Measurements from ENCODE around the gene RBPJ. TPM values are rescaled to one million over a fixed set of nuclear protein-coding genes. Genes with fewer than 3 reads are reported as not detected.

Gene RBPJ
- total RNA-seq, 1 experiment from 2014 or later: 53.8 TPM

DNA sequence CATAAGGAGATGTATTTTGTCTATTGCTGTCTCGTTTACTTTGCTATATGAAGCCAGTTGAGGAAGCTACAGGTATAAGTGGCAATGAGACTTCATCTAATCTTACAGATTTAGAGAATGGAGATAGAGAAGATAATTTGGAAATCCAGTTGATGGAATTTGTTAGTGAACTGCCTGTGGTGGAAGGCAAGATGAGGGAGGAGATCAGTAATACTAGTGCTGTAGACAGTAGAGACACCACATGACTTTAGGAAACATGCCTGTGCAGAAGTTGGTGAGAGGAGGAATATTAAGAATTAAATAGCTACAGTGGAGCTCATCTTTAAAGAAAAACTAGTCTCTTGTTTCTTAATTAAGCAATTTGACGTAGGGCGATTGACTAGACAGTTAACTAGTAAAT is 51.3 kb downstream of the RBPJ start:
- CTCF ChIA-PET: no interaction called here
- peaks cover 45% of the 10 kb centered on the region for H3K79me2 ChIP-seq (ENCODE audit: low read depth)
- no TSS peak for BruUV-seq (replicated peaks)

DNA sequence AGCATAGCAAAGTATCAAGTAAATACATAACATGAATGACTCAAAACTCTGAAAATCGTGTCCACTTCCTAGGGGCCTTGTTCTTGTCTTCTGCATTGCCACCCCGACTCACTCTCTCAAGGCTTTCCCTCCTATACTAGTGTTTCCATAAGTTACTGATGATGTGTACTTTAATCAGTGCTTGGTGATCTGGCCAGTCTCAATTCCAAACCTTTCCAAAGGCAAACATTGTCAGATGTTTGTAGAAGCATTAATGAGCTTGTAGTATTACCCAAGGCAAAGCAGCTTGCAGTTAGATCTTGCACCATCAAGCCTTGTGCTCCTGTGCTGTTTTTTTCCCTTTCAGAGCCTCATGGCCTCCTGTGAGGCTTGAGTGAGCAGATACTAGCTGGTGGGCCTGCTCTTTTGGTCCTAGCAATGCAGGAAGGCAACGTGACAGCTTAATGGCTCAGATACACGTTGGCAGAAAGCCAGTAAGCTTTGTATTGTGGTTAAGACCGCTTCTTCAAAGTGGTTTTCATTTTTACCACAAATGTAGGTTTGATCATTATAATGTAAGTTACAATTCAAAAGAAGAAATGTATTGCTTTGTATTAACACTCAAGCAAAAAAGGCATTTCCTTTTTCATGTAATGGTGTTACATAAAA is 51.8 kb downstream of the RBPJ start:
- H3K79me2 ChIP-seq (ENCODE audit: low read depth): peaks cover 51% of the 10 kb centered on the region
- no peaks in the 10 kb centered on the region for H3K36me3 ChIP-seq (ENCODE audit: low read depth)
- no peak overlapping the region for H3K4me3 ChIP-seq
- no peaks in the 10 kb centered on the region for H3F3A ChIP-seq (ENCODE audit: insufficient read depth, low read depth)
- peaks cover 3% of the 10 kb centered on the region; the same call in 1 of the 2 replicates for H4K20me1 ChIP-seq (ENCODE audit: insufficient read depth)
- no peaks in the 10 kb centered on the region for H3K9me2 ChIP-seq (ENCODE audit: insufficient read depth)
- CTCF ChIA-PET: no interaction called here
- TF ChIP-seq, protein P1, sequence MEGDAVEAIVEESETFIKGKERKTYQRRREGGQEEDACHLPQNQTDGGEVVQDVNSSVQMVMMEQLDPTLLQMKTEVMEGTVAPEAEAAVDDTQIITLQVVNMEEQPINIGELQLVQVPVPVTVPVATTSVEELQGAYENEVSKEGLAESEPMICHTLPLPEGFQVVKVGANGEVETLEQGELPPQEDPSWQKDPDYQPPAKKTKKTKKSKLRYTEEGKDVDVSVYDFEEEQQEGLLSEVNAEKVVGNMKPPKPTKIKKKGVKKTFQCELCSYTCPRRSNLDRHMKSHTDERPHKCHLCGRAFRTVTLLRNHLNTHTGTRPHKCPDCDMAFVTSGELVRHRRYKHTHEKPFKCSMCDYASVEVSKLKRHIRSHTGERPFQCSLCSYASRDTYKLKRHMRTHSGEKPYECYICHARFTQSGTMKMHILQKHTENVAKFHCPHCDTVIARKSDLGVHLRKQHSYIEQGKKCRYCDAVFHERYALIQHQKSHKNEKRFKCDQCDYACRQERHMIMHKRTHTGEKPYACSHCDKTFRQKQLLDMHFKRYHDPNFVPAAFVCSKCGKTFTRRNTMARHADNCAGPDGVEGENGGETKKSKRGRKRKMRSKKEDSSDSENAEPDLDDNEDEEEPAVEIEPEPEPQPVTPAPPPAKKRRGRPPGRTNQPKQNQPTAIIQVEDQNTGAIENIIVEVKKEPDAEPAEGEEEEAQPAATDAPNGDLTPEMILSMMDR (conservative IDR thresholded peaks at IDR 0.05): no peak
- no peak for TF ChIP-seq EZH2 (IDR thresholded peaks at IDR 0.05; ENCODE audit: low read depth)
- no peak overlapping the region for H3K4me2 ChIP-seq
- H2AFZ ChIP-seq: no peak overlapping the region
- no peak overlapping the region for H3K27ac ChIP-seq
- no peaks in the 10 kb centered on the region for H3K9me3 ChIP-seq (ENCODE audit: insufficient read depth, low read depth)
- POLR2A ChIA-PET (ENCODE audit: unreplicated experiment): interaction anchor here (0.6 kb wide), 2 partner anchors 218 to 508 kb away, joined by 4 read pairs; no protein-coding TSS in a partner anchor
- H3K27me3 ChIP-seq (ENCODE audit: insufficient read depth, low read depth): no peaks in the 10 kb centered on the region
- DNase-seq: peak; percentile 3 to 60
- peaks cover 9% of the 10 kb centered on the region; the same call in 1 of the 2 replicates for H3K4me1 ChIP-seq (replicated peaks; ENCODE audit: insufficient read depth)
- intact Hi-C loops (cut with micrococcal nuclease; ENCODE audit: unreplicated experiment): no loop called here
- BruUV-seq (replicated peaks): no TSS peak

More for the DNA sequence above, 51.3 kb downstream of the RBPJ start:
- TF ChIP-seq, protein P1 (conservative IDR thresholded peaks at IDR 0.05): no peak
- TF ChIP-seq EZH2 (IDR thresholded peaks at IDR 0.05; ENCODE audit: low read depth): no peak
- no peak overlapping the region for H3K4me2 ChIP-seq
- no peak overlapping the region for H3K27ac ChIP-seq
- no peak overlapping the region for H3K4me3 ChIP-seq
- H2AFZ ChIP-seq: no peak overlapping the region
- no peak for DNase-seq
- H3K4me1 ChIP-seq (replicated peaks; ENCODE audit: insufficient read depth): peaks cover 9% of the 10 kb centered on the region; the same call in 1 of the 2 replicates
- intact Hi-C loops (cut with micrococcal nuclease; ENCODE audit: unreplicated experiment): no loop called here
- no peaks in the 10 kb centered on the region for H3K36me3 ChIP-seq (ENCODE audit: low read depth)
- H3F3A ChIP-seq (ENCODE audit: insufficient read depth, low read depth): no peaks in the 10 kb centered on the region
- POLR2A ChIA-PET (ENCODE audit: unreplicated experiment): no interaction called here
- H3K9me3 ChIP-seq (ENCODE audit: insufficient read depth, low read depth): no peaks in the 10 kb centered on the region
- peaks cover 8% of the 10 kb centered on the region; the same call in 1 of the 2 replicates for H4K20me1 ChIP-seq (ENCODE audit: insufficient read depth)
- H3K27me3 ChIP-seq (ENCODE audit: insufficient read depth, low read depth): no peaks in the 10 kb centered on the region
- no peaks in the 10 kb centered on the region for H3K9me2 ChIP-seq (ENCODE audit: insufficient read depth)

DNA sequence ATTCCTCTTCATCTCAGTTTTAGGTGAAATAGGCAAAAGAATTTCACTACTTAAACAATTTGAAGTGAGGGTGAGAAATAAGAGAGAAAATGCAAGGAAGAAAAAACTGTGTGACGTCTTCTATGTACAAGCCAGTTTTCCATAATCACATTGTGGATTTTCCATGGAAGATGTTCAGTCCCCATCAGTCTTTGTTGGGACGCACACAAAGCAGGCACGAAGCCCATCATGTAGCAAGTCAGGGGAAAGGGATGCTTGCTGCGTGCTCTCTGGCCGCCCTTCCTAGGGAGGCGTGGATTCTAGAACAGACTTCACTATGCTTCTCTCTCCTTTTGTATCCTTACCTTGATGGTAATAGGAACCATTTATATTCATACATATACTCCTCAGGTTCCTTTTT is 54.7 kb downstream of the RBPJ start:
- ChIA-PET CTCF (no interaction called here), POLR2A (ENCODE audit: unreplicated experiment) (no interaction called here)
- no peak overlapping the region for H3K27ac ChIP-seq
- H3K4me1 ChIP-seq (replicated peaks; ENCODE audit: insufficient read depth): peaks cover 9% of the 10 kb centered on the region; the same call in 1 of the 2 replicates
- H3K9me2 ChIP-seq (ENCODE audit: insufficient read depth): no peaks in the 10 kb centered on the region
- TF ChIP-seq EZH2 (IDR thresholded peaks at IDR 0.05; ENCODE audit: low read depth): no peak
- TF ChIP-seq, protein P1 (conservative IDR thresholded peaks at IDR 0.05): no peak
- no peak for DNase-seq
- no peaks in the 10 kb centered on the region for H3K27me3 ChIP-seq (ENCODE audit: insufficient read depth, low read depth)
- no peaks in the 10 kb centered on the region for H3K36me3 ChIP-seq (ENCODE audit: low read depth)
- H3F3A ChIP-seq (ENCODE audit: insufficient read depth, low read depth): no peaks in the 10 kb centered on the region
- BruUV-seq (replicated peaks): no TSS peak
- H3K79me2 ChIP-seq (ENCODE audit: low read depth): peaks cover 46% of the 10 kb centered on the region
- peaks cover 3% of the 10 kb centered on the region; the same call in 1 of the 2 replicates for H4K20me1 ChIP-seq (ENCODE audit: insufficient read depth)
- H3K4me3 ChIP-seq: no peak overlapping the region
- H2AFZ ChIP-seq: no peak overlapping the region
- H3K4me2 ChIP-seq: no peak overlapping the region
- no peaks in the 10 kb centered on the region for H3K9me3 ChIP-seq (ENCODE audit: insufficient read depth, low read depth)
- intact Hi-C loops (cut with micrococcal nuclease; ENCODE audit: unreplicated experiment): no loop called here
